ENCODE results near the gene ADCK1. TPM values are rescaled to one million over a fixed set of nuclear protein-coding genes. Genes with fewer than 3 reads are reported as not detected.
"Not testable (repeated sequence)": the region's sequence is repeated elsewhere in the genome, so short reads cannot be mapped to it uniquely, and the experiment has no call there.

ADCK1 gene
- total and polyA plus RNA-seq, 2 experiments from 2014 or later: 8.2 to 16.4 TPM

- no peak overlapping the region for H3K4me2 ChIP-seq
Measured at GRCh38 chr14:77763978-77764377, 35.9 kb upstream of the ADCK1 start.

GRCh38 chr14:77768442-77769069 is 31.4 kb upstream of the ADCK1 start:
- H3K9me3 ChIP-seq (ENCODE audit: low read depth); H3K9me2 ChIP-seq (replicated peaks; ENCODE audit: insufficient read depth); H3K27me3 ChIP-seq; H3K4me1 ChIP-seq (ENCODE audit: insufficient read depth); H3K27ac ChIP-seq; H3K36me3 ChIP-seq (replicated peaks; ENCODE audit: insufficient read depth, low read depth); H3K4me3 ChIP-seq; DNase-seq (ENCODE audit: low spot score); H2AFZ ChIP-seq; H4K20me1 ChIP-seq (ENCODE audit: insufficient read depth, poor library complexity, severe bottlenecking); H3K79me2 ChIP-seq; H3K4me2 ChIP-seq: not testable (repeated sequence)
- 88% methylated on average over 2 of the region's 2 CpGs for WGBS (ENCODE audit: low lambda C conversion rate, missing lambda C conversion rate)

More at GRCh38 chr14:77763978-77764377, 35.9 kb upstream of the ADCK1 start:
- no peak for TF ChIP-seq EZH2phosphoT487 (IDR thresholded peaks at IDR 0.05; ENCODE audit: low read depth, severe bottlenecking, unreplicated experiment)
- TF ChIP-seq EZH2 (IDR thresholded peaks at IDR 0.05; ENCODE audit: borderline replicate concordance): no peak
- no peak for TF ChIP-seq CTCF (IDR thresholded peaks at IDR 0.05; ENCODE audit: poor library complexity)
- H3K36me3 ChIP-seq (replicated peaks; ENCODE audit: insufficient read depth, low read depth): no peaks in the 10 kb centered on the region
- H2AFZ ChIP-seq: no peak overlapping the region
- H3K27ac ChIP-seq: no peak overlapping the region
- peaks cover 14% of the 10 kb centered on the region for H3K79me2 ChIP-seq
- DNase-seq (ENCODE audit: low spot score): no peak
- H3K27me3 ChIP-seq: no peaks in the 10 kb centered on the region
- peaks cover 3% of the 10 kb centered on the region for H3K4me1 ChIP-seq (ENCODE audit: insufficient read depth)
- no peaks in the 10 kb centered on the region for H3K9me2 ChIP-seq (replicated peaks; ENCODE audit: insufficient read depth)
- no peaks in the 10 kb centered on the region for H3K9me3 ChIP-seq (ENCODE audit: low read depth)
- H3K4me3 ChIP-seq: no peak overlapping the region
- WGBS (ENCODE audit: low lambda C conversion rate, missing lambda C conversion rate): 85% methylated on average over 3 of the region's 3 CpGs
- H4K20me1 ChIP-seq (ENCODE audit: insufficient read depth, poor library complexity, severe bottlenecking): peaks cover 12% of the 10 kb centered on the region

GRCh38 chr14:77773966-77774365 is 25.9 kb upstream of the ADCK1 start:
- not testable (repeated sequence) for H4K20me1 ChIP-seq (ENCODE audit: insufficient read depth, poor library complexity, severe bottlenecking); H3K79me2 ChIP-seq; H3K4me2 ChIP-seq; DNase-seq (ENCODE audit: low spot score); H3K4me3 ChIP-seq; H3K27me3 ChIP-seq; H3K27ac ChIP-seq; H2AFZ ChIP-seq; H3K9me3 ChIP-seq (ENCODE audit: low read depth); H3K4me1 ChIP-seq (ENCODE audit: insufficient read depth); H3K36me3 ChIP-seq (replicated peaks; ENCODE audit: insufficient read depth, low read depth); H3K9me2 ChIP-seq (replicated peaks; ENCODE audit: insufficient read depth)
- 77% methylated on average over 4 of the region's 4 CpGs for WGBS (ENCODE audit: low lambda C conversion rate, missing lambda C conversion rate)

- Histone ChIP-seq H4K20me1 (ENCODE audit: insufficient read depth, poor library complexity, severe bottlenecking) (no peaks in the 10 kb centered on the region), H3K9me2 (replicated peaks; ENCODE audit: insufficient read depth) (no peaks in the 10 kb centered on the region), H3K27ac (no peak overlapping the region), H3K4me3 (no peak overlapping the region), H3K4me1 (ENCODE audit: insufficient read depth) (no peaks in the 10 kb centered on the region), H2AFZ (no peak overlapping the region), H3K36me3 (replicated peaks; ENCODE audit: insufficient read depth, low read depth) (no peaks in the 10 kb centered on the region), H3K9me3 (ENCODE audit: low read depth) (no peaks in the 10 kb centered on the region), H3K79me2 (no peaks in the 10 kb centered on the region), H3K4me2 (no peak overlapping the region), H3K27me3 (no peaks in the 10 kb centered on the region)
- no peak for DNase-seq (ENCODE audit: low spot score)
- no peak for TF ChIP-seq EZH2phosphoT487 (IDR thresholded peaks at IDR 0.05; ENCODE audit: low read depth, severe bottlenecking, unreplicated experiment)
- no peak for TF ChIP-seq CTCF (IDR thresholded peaks at IDR 0.05; ENCODE audit: poor library complexity)
- no peak for TF ChIP-seq EZH2 (IDR thresholded peaks at IDR 0.05; ENCODE audit: borderline replicate concordance)
Measured at GRCh38 chr14:77782202-77782601, 17.7 kb upstream of the ADCK1 start.
